Mesendoderm (in vitro differentiated cells): Measurements from ENCODE around the gene DDHD1.
"Not testable (repeated sequence)": the region's sequence is repeated elsewhere in the genome, so short reads cannot be mapped to it uniquely, and the experiment has no call there.

ENCODE experiments used
- DNase-seq: peaks from one replicate; pipeline ENCODE4 v3.0.0; 2013
- H2AK5ac ChIP-seq: 2 replicates; pipeline ENCODE4 v1.6.1; 2013; ENCODE audit warnings: low read length, inconsistent platforms
- H2BK120ac ChIP-seq: 2 replicates; pipeline ENCODE4 v1.6.1; 2013; ENCODE audit warnings: low read depth, mild to moderate bottlenecking, low read length, moderate library complexity, mixed read lengths
- H2BK15ac ChIP-seq: replicated peaks from 2 replicates; pipeline ENCODE4 v1.6.1; 2013; ENCODE audit warnings: low read depth, mild to moderate bottlenecking, moderate library complexity
- H2BK5ac ChIP-seq: 2 replicates; pipeline ENCODE4 v1.6.1; 2013; ENCODE audit warnings: low read length, inconsistent platforms
- H3K18ac ChIP-seq: 2 replicates; pipeline ENCODE4 v1.6.1; 2013; ENCODE audit warnings: mild to moderate bottlenecking, low read length, mixed read lengths
- H3K23ac ChIP-seq: one replicate; pipeline ENCODE4 v1.6.1; 2013; ENCODE audit warnings: low read length
- H3K27ac ChIP-seq: 2 replicates; pipeline ENCODE4 v1.5.1; 2013; ENCODE audit warnings: low read depth, mild to moderate bottlenecking, inconsistent platforms, low read length, moderate library complexity
- H3K27me3 ChIP-seq: 2 replicates; pipeline ENCODE4 v1.6.1; 2013; ENCODE audit warnings: low read length, control low read depth, mild to moderate bottlenecking, inconsistent platforms; ENCODE audit not compliant: insufficient read depth, poor library complexity
- H3K36me3 ChIP-seq: 2 replicates; pipeline ENCODE4 v1.6.1; 2013; ENCODE audit warnings: low read length, inconsistent platforms; ENCODE audit not compliant: control insufficient read depth, insufficient read depth
- H3K4ac ChIP-seq: one replicate; pipeline ENCODE4 v1.6.1; 2013; ENCODE audit warnings: low read depth, mild to moderate bottlenecking, low read length, moderate library complexity
- H3K4me1 ChIP-seq: 2 replicates; pipeline ENCODE4 v1.6.1; 2013; ENCODE audit warnings: low read depth, low read length, inconsistent platforms; ENCODE audit not compliant: control insufficient read depth
- H3K4me2 ChIP-seq: 2 replicates; pipeline ENCODE4 v1.6.1; 2013; ENCODE audit warnings: low read length
- H3K4me3 ChIP-seq: 2 replicates; pipeline ENCODE4 v1.5.1; 2013; ENCODE audit warnings: mild to moderate bottlenecking, low read length
- H3K56ac ChIP-seq: one replicate; pipeline ENCODE4 v1.6.1; 2013; ENCODE audit warnings: low read length
- H3K79me1 ChIP-seq: 2 replicates; pipeline ENCODE4 v1.6.1; 2013; ENCODE audit warnings: low read length, inconsistent platforms
- H3K79me2 ChIP-seq: 2 replicates; pipeline ENCODE4 v1.6.1; 2013; ENCODE audit warnings: mild to moderate bottlenecking, low read length; ENCODE audit not compliant: control insufficient read depth, insufficient read depth
- H3K9ac ChIP-seq: 2 replicates; pipeline ENCODE4 v1.6.1; 2013; ENCODE audit warnings: low read length, inconsistent platforms
- H4K5ac ChIP-seq: one replicate; pipeline ENCODE4 v1.6.1; 2013; ENCODE audit warnings: low read length
- H4K8ac ChIP-seq: one replicate; pipeline ENCODE4 v1.6.1; 2013; ENCODE audit warnings: low read depth, mild to moderate bottlenecking, control low read depth, low read length, moderate library complexity
- WGBS: extraction: QIAGEN DNeasy Blood & Tissue Kit; methylation state at CpG from one replicate; pipeline ENCODE4 v1.1.7; 2013; ENCODE audit warnings: low lambda C conversion rate, missing lambda C conversion rate; ENCODE audit not compliant: insufficient coverage; ENCODE audit errors: extremely low coverage; 5-methylcytosine and 5-hydroxymethylcytosine counted together

Gene DDHD1

DNA sequence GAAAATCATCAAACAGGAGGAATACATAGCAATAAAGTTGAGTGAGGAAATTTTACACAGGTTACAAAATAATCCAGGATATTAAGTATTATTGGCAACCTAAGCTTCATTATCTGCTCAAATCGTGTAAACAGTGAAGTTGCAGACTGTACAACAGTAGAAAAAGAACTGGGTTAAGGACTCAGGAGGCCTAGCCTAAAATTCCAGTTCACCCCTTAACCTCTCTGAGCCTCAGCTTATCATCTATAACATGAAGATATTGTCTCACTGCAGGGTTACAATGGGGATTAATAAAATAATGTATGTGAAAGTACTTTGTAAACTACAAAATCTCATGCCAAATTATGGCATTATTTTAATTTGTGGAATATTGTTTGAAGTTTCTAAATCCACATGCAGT, 26.0 kb downstream of the DDHD1 start:
- no peak overlapping the region for H3K4ac ChIP-seq
- H2BK120ac ChIP-seq = no peak overlapping the region
- H3K23ac ChIP-seq = no peak overlapping the region
- no peak overlapping the region for H4K8ac ChIP-seq
- H4K5ac ChIP-seq = no peak overlapping the region
- no peaks in the 10 kb centered on the region for H3K36me3 ChIP-seq
- no peak overlapping the region for H3K56ac ChIP-seq
- H2BK15ac ChIP-seq = no peak overlapping the region
- no peaks in the 10 kb centered on the region for H3K4me1 ChIP-seq
- H3K18ac ChIP-seq = no peak overlapping the region
- DNase-seq = no peak
- no peak overlapping the region for H3K4me2 ChIP-seq
- H3K79me1 ChIP-seq = no peaks in the 10 kb centered on the region
- no peak overlapping the region for H2AK5ac ChIP-seq
- no peak overlapping the region for H3K27ac ChIP-seq
- no peak overlapping the region for H2BK5ac ChIP-seq
- no peaks in the 10 kb centered on the region for H3K79me2 ChIP-seq
- no peak overlapping the region for H3K9ac ChIP-seq
- no CpG with 5 or more reads among the region's 1 CpG for WGBS
- H3K27me3 ChIP-seq = no peaks in the 10 kb centered on the region
- H3K4me3 ChIP-seq = no peak overlapping the region

DNA sequence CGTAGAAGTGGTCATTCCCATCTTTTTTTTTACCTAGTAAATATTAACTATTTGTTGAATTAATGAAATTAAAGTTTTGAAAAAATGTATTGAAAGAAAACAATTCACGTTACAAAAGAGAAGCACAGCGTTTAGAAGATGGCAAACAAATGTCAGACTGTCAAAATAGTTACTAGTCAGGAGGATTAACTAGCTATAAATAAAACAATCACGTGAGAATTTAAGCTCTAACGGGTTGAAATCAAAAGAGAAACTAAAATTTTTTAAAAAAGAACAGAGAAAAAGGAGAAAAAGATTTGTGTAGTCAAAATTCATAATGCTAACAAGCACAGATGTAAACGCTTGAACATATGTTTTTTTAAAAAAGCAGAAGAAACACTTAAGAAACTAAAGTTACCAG, 26.4 kb downstream of the DDHD1 start:
- Histone ChIP-seq H4K8ac (no peak overlapping the region), H3K4me1 (no peaks in the 10 kb centered on the region), H3K4me2 (no peak overlapping the region), H4K5ac (no peak overlapping the region), H3K27me3 (no peaks in the 10 kb centered on the region), H3K79me1 (peaks cover 2% of the 10 kb centered on the region), H3K56ac (no peak overlapping the region), H3K9ac (no peak overlapping the region), H3K23ac (no peak overlapping the region), H3K36me3 (no peaks in the 10 kb centered on the region), H2AK5ac (no peak overlapping the region), H2BK120ac (no peak overlapping the region), H2BK15ac (no peak overlapping the region), H3K27ac (no peak overlapping the region), H3K18ac (no peak overlapping the region), H3K79me2 (peaks cover 2% of the 10 kb centered on the region), H3K4me3 (no peak overlapping the region), H3K4ac (no peak overlapping the region), H2BK5ac (no peak overlapping the region)
- DNase-seq = no peak
- WGBS = 100% methylated on average over 2 of the region's 6 CpGs

DNA sequence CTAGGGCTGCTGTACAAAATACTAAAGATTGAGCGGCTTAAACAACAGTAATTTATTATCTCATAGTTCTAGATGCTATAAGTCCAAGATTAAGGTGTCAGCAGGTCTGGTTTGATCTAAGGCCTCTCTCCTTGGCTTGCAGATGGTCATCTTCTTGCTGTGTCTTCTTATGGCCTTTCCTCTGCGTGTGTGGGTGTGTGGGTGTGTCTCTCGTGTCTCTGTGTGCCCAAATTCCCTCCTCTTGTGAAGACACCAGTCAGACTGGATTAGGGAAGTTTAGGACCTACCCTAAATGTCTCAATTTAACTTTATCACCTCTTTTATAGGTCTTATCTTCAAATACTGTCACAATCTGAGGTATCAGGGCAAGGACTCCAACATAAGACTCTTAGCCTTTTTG, 28.3 kb downstream of the DDHD1 start:
- H3K18ac ChIP-seq = no peak overlapping the region
- H2AK5ac ChIP-seq = no peak overlapping the region
- H3K23ac ChIP-seq = no peak overlapping the region

DNA sequence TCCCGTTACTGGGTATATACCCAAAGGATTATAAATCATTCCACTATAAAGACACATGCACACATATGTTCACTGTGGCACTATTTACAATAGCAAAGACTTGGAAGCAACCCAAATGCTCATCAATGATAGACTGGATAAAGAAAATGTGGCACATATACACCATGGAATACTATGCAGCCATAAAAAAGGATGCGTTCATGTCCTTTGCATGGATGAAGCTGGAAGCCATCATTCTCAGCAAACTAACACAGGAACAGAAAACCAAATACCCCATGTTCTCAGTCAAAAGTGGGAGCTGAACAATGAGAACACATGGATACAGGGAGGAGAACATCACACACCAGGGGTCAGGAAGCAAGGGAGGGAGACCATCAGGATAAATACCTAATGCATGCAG, 31.7 kb downstream of the DDHD1 start:
- H3K27ac ChIP-seq = not testable (repeated sequence)

More for the DNA sequence above, 28.3 kb downstream of the DDHD1 start:
- peaks cover 2% of the 10 kb centered on the region for H3K79me2 ChIP-seq
- H3K4ac ChIP-seq = no peak overlapping the region
- no peaks in the 10 kb centered on the region for H3K27me3 ChIP-seq
- H2BK120ac ChIP-seq = no peak overlapping the region
- H3K27ac ChIP-seq = no peak overlapping the region
- DNase-seq = no peak
- H3K4me1 ChIP-seq = no peaks in the 10 kb centered on the region
- no peak overlapping the region for H2BK15ac ChIP-seq
- no peak overlapping the region for H3K4me2 ChIP-seq
- H3K9ac ChIP-seq = no peak overlapping the region
- H4K5ac ChIP-seq = no peak overlapping the region
- H3K79me1 ChIP-seq = peaks cover 4% of the 10 kb centered on the region
- H2BK5ac ChIP-seq = no peak overlapping the region
- H3K36me3 ChIP-seq = no peaks in the 10 kb centered on the region
- no peak overlapping the region for H4K8ac ChIP-seq
- H3K4me3 ChIP-seq = no peak overlapping the region
- no CpG with 5 or more reads among the region's 3 CpGs for WGBS
- no peak overlapping the region for H3K56ac ChIP-seq

GRCh38 chr14:53117479-53117878, 35.6 kb downstream of the DDHD1 start:
- H3K27ac ChIP-seq, H2BK5ac ChIP-seq, H3K79me1 ChIP-seq, H2AK5ac ChIP-seq, H4K8ac ChIP-seq, H3K23ac ChIP-seq, H3K4me2 ChIP-seq, H3K36me3 ChIP-seq, H3K4me3 ChIP-seq, H2BK120ac ChIP-seq, H3K27me3 ChIP-seq, H2BK15ac ChIP-seq, H3K9ac ChIP-seq, H3K4me1 ChIP-seq, H3K18ac ChIP-seq, H3K4ac ChIP-seq, H3K79me2 ChIP-seq, H4K5ac ChIP-seq: not testable (repeated sequence)
- peak overlapping the region; percentile 67 for H3K56ac ChIP-seq
- peak; percentile 66 for DNase-seq
- no CpG with 5 or more reads among the region's 4 CpGs for WGBS

More for the DNA sequence above, 31.7 kb downstream of the DDHD1 start:
- DNase-seq, H3K9ac ChIP-seq, H2AK5ac ChIP-seq, H2BK120ac ChIP-seq, H3K4me3 ChIP-seq, H3K36me3 ChIP-seq, H3K18ac ChIP-seq, H3K4me1 ChIP-seq, H4K8ac ChIP-seq, H3K27me3 ChIP-seq, H3K4me2 ChIP-seq, H3K56ac ChIP-seq, H3K79me2 ChIP-seq, H3K79me1 ChIP-seq, H4K5ac ChIP-seq, H2BK5ac ChIP-seq, H3K23ac ChIP-seq, H3K4ac ChIP-seq, H2BK15ac ChIP-seq: not testable (repeated sequence)
- WGBS = no CpG with 5 or more reads among the region's 2 CpGs

DNA sequence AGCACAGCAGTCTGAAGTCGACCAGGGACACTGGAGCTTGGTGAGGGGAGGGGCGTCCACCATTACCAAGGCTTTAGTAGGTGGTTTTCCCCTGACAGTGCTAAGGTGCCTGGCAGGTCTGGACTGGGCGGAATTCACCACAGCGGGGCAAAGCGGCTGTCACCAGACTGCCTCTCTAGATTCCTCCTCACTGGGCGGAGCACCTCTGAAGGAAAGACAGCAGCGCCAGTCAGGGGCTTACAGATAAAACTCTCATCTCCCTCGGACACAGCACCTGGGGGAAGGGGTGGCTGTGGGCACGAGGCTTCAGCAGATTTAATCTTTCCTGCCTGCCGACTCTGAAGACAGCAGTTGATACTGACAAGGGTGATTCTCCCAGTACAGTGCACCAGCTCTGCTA, 39.1 kb downstream of the DDHD1 start:
- Histone ChIP-seq H3K23ac (no peak overlapping the region), H3K4me1 (peaks cover 2% of the 10 kb centered on the region), H2BK120ac (no peak overlapping the region), H4K5ac (no peak overlapping the region), H3K27me3 (no peaks in the 10 kb centered on the region), H2BK15ac (no peak overlapping the region), H3K4me2 (no peak overlapping the region), H3K4me3 (no peak overlapping the region), H3K79me1 (peaks cover 1% of the 10 kb centered on the region), H3K18ac (no peak overlapping the region), H4K8ac (no peak overlapping the region), H3K79me2 (peaks cover 3% of the 10 kb centered on the region), H3K4ac (no peak overlapping the region), H2AK5ac (no peak overlapping the region), H3K56ac (no peak overlapping the region), H3K36me3 (no peaks in the 10 kb centered on the region), H3K27ac (no peak overlapping the region), H2BK5ac (no peak overlapping the region), H3K9ac (no peak overlapping the region)
- DNase-seq = peak; percentile 9
- WGBS = no CpG with 5 or more reads among the region's 10 CpGs
